GM12878 (cell line): ENCODE measurements around the gene LRIT2.

ENCODE experiments used
- BRCA1 ChIP-seq: IDR thresholded peaks from 2 replicates; pipeline ENCODE4 v1.6.1; 2011; ENCODE audit warnings: low read depth, low read length, improper control_type of control experiment
- CBX3 ChIP-seq: fragments of 200-600 bp; sonication (generic); IDR thresholded peaks from 2 replicates; pipeline ENCODE4 v1.6.1; 2016; ENCODE audit warnings: low read depth, borderline replicate concordance
- CEBPB ChIP-seq, 2 experiments: fragments of 150-350 bp in 1 of 2; IDR thresholded peaks; 2 replicates each; pipeline ENCODE4 v1.6.1; 2012 to 2014; ENCODE audit warnings: low read depth in 2 of 2, low read length in 2 of 2, borderline replicate concordance in 1 of 2, inconsistent platforms in 1 of 2
- EGR1 ChIP-seq, 2 experiments: IDR thresholded peaks; 1 replicate in 1 of 2; 2 replicates in 1 of 2; pipeline ENCODE4 v1.6.1; 2011 to 2012; ENCODE audit warnings: low read depth in 2 of 2, low read length in 2 of 2, borderline replicate concordance in 1 of 2, mild to moderate bottlenecking in 1 of 2, moderate library complexity in 1 of 2
- POLR2A ChIP-seq: IDR thresholded peaks from 2 replicates; pipeline ENCODE4 v1.6.1; 2011; ENCODE audit warnings: low read depth, mild to moderate bottlenecking, low read length
- RAD51 ChIP-seq: fragments of 450-650 bp; IDR thresholded peaks from 2 replicates; pipeline ENCODE4 v1.6.1; 2016; ENCODE audit warnings: moderate library complexity, mild to moderate bottlenecking, inconsistent platforms
- RFX5 ChIP-seq: IDR thresholded peaks from 2 replicates; pipeline ENCODE4 v1.6.1; 2011; ENCODE audit warnings: low read depth, low read length, improper control_type of control experiment
- SUZ12 ChIP-seq: fragments of 200-600 bp; sonication (generic); IDR thresholded peaks from one replicate; pipeline ENCODE4 v1.6.1; 2018; ENCODE audit warnings: antibody characterized with exemption, mild to moderate bottlenecking; ENCODE audit not compliant: unreplicated experiment
- TCF12 ChIP-seq: IDR thresholded peaks from 2 replicates; pipeline ENCODE4 v1.6.1; 2011; ENCODE audit warnings: low read depth, mild to moderate bottlenecking, low read length
- TCF3 ChIP-seq: IDR thresholded peaks from 2 replicates; pipeline ENCODE4 v1.6.1; 2012; ENCODE audit warnings: low read depth, mild to moderate bottlenecking, low read length, borderline replicate concordance; ENCODE audit not compliant: insufficient read depth
- TF ChIP-seq, protein P1 (sequence below), 3 experiments: IDR thresholded peaks in 2 of 3; conservative IDR thresholded peaks in 1 of 3; 2 replicates each; pipeline ENCODE4 v1.5.1; 2011; ENCODE audit warnings: low read depth in 3 of 3, low read length in 3 of 3, mild to moderate bottlenecking in 3 of 3, control low read depth in 2 of 3, moderate library complexity in 2 of 3, inconsistent platforms in 1 of 3, mixed read lengths in 1 of 3; ENCODE audit not compliant: control insufficient read depth in 2 of 3, insufficient read depth in 1 of 3; ENCODE audit errors: extremely low read depth in 1 of 3

DNA sequence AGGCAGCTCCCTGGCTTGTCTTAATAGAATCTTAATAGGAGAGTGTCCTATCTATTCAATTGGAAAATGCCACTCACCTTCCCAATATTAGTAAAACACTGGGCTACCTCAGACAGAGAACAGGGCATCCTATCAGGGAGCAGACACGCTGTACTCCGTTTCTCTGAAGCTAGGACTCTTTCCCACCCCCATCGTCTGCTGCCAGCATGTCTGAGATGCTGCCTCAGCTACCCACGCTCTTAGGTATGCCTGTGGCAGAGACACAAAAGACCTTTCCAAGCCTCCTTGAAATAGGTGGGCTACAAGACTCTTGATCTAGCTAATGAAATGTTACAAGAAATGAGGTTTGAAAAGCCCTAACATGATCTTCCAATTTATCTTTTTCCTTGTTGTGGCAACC, 2.5 kb upstream of the LRIT2 start:
- TF ChIP-seq BRCA1, result no peak
- TF ChIP-seq, protein P1, sequence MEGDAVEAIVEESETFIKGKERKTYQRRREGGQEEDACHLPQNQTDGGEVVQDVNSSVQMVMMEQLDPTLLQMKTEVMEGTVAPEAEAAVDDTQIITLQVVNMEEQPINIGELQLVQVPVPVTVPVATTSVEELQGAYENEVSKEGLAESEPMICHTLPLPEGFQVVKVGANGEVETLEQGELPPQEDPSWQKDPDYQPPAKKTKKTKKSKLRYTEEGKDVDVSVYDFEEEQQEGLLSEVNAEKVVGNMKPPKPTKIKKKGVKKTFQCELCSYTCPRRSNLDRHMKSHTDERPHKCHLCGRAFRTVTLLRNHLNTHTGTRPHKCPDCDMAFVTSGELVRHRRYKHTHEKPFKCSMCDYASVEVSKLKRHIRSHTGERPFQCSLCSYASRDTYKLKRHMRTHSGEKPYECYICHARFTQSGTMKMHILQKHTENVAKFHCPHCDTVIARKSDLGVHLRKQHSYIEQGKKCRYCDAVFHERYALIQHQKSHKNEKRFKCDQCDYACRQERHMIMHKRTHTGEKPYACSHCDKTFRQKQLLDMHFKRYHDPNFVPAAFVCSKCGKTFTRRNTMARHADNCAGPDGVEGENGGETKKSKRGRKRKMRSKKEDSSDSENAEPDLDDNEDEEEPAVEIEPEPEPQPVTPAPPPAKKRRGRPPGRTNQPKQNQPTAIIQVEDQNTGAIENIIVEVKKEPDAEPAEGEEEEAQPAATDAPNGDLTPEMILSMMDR (IDR thresholded peaks at IDR 0.05 in 2 of 3, conservative IDR thresholded peaks at IDR 0.05 in 1 of 3; ENCODE audit: control insufficient read depth in 2 of 3, extremely low read depth in 1 of 3, insufficient read depth in 1 of 3, low read depth in 3 of 3, low read length in 3 of 3), result no peak
- TF ChIP-seq CBX3, result no peak
- TF ChIP-seq TCF12, result no peak
- no peak for TF ChIP-seq RAD51
- no peak for TF ChIP-seq EGR1 (IDR thresholded peaks at IDR 0.05; ENCODE audit: borderline replicate concordance in 1 of 2, low read depth in 2 of 2, low read length in 2 of 2)
- TF ChIP-seq RFX5, result no peak
- TF ChIP-seq POLR2A, result no peak
- no peak for TF ChIP-seq SUZ12
- TF ChIP-seq CEBPB (IDR thresholded peaks at IDR 0.05; ENCODE audit: borderline replicate concordance in 1 of 2, low read depth in 2 of 2, low read length in 2 of 2), result no peak
- no peak for TF ChIP-seq TCF3
